SK-N-SH (cell line): ENCODE results near the gene CPT1B. TPM values are rescaled to one million over a fixed set of nuclear protein-coding genes. Genes with fewer than 3 reads are reported as not detected.

Source experiments
- CTCF ChIA-PET: fragments of 300-600, 350-600 bp; formaldehyde crosslinking; extraction: SDS; loops from one replicate; lab custom pipeline; 2021; lab: Yijun Ruan, JAX
- POLR2A ChIA-PET: fragments of 350-600 bp; sonication (Branson Sonifier 250); formaldehyde crosslinking; extraction: SDS; loops from one replicate; lab custom pipeline; 2020; ENCODE audit warnings: antibody characterized with exemption, inconsistent platforms; lab: Yijun Ruan, JAX
- DNase-seq: peaks from one replicate; pipeline ENCODE4 v3.0.0; 2012
- H2AFZ ChIP-seq: fragments of 200-600 bp; sonication (generic); 2 replicates; pipeline ENCODE4 v1.8.1; 2016; ENCODE audit warnings: antibody characterized with exemption, mild to moderate bottlenecking, low read depth
- H3F3A ChIP-seq: fragments of 200-600 bp; sonication (generic); replicated peaks from 2 replicates; pipeline ENCODE3; 2016; ENCODE audit warnings: antibody characterized with exemption, mild to moderate bottlenecking; ENCODE audit not compliant: insufficient read depth
- H3K27ac ChIP-seq, 2 experiments: fragments of 200-500 bp in 1 of 2; fragments of 200-600 bp in 1 of 2; sonication (Bioruptor generic) in 1 of 2; sonication (generic), shearing (Covaris generic) in 1 of 2; 2 replicates each; pipeline versions ENCODE4 v1.5.1 to v1.6.1; 2014 to 2016; ENCODE audit warnings: low read depth in 2 of 2, inconsistent platforms in 1 of 2, low read length in 1 of 2, mild to moderate bottlenecking in 1 of 2, mixed read lengths in 1 of 2
- H3K27me3 ChIP-seq: fragments of 200-600 bp; sonication (generic), shearing (Covaris generic); 2 replicates; pipeline ENCODE4 v1.6.1; 2016; ENCODE audit warnings: mixed run types; ENCODE audit not compliant: insufficient read depth
- H3K36me3 ChIP-seq, 2 experiments: fragments of 200-500 bp in 1 of 2; fragments of 200-600 bp in 1 of 2; sonication (Bioruptor generic) in 1 of 2; sonication (generic) in 1 of 2; replicated peaks in 1 of 2; 2 replicates each; pipeline versions ENCODE3 to v1.5.1; 2014 to 2016; ENCODE audit warnings: low read length in 1 of 2, mild to moderate bottlenecking in 1 of 2; ENCODE audit not compliant: insufficient read depth in 2 of 2, control insufficient read depth in 1 of 2
- H3K4me1 ChIP-seq, 2 experiments: fragments of 200-500 bp in 1 of 2; fragments of 200-600 bp in 1 of 2; sonication (Bioruptor generic) in 1 of 2; sonication (generic), shearing (Covaris generic) in 1 of 2; 2 replicates each; pipeline versions ENCODE4 v1.5.1 to v1.6.1; 2014 to 2016; ENCODE audit warnings: low read depth in 1 of 2, low read length in 1 of 2, mixed run types in 1 of 2; ENCODE audit not compliant: insufficient read depth in 2 of 2, control insufficient read depth in 1 of 2
- H3K4me2 ChIP-seq: fragments of 200-600 bp; sonication (generic), shearing (Covaris generic); 2 replicates; pipeline ENCODE4 v1.6.1; 2017; ENCODE audit warnings: mixed run types
- H3K4me3 ChIP-seq, 2 experiments: fragments of 200-500 bp in 1 of 2; fragments of 200-600 bp in 1 of 2; sonication (Bioruptor generic) in 1 of 2; sonication (generic), shearing (Covaris generic) in 1 of 2; 2 replicates each; pipeline versions ENCODE4 v1.5.1 to v1.8.1; 2014 to 2016; ENCODE audit warnings: low read depth in 2 of 2, inconsistent platforms in 1 of 2, low read length in 1 of 2, mild to moderate bottlenecking in 1 of 2, mixed read lengths in 1 of 2, moderate library complexity in 1 of 2
- H3K79me2 ChIP-seq: fragments of 200-600 bp; sonication (generic); 2 replicates; pipeline ENCODE4 v1.8.1; 2017; ENCODE audit warnings: mild to moderate bottlenecking; ENCODE audit not compliant: insufficient read depth
- H3K9ac ChIP-seq: fragments of 200-600 bp; sonication (generic); 2 replicates; pipeline ENCODE4 v1.6.1; 2017; ENCODE audit warnings: mixed run types
- H3K9me2 ChIP-seq: fragments of 200-600 bp; sonication (generic); 2 replicates; pipeline ENCODE4 v1.6.1; 2017; ENCODE audit warnings: mixed run types
- H3K9me3 ChIP-seq: fragments of 200-600 bp; sonication (generic); 2 replicates; pipeline ENCODE4 v1.6.1; 2017; ENCODE audit warnings: mixed run types, mild to moderate bottlenecking, moderate library complexity
- H4K20me1 ChIP-seq: fragments of 200-600 bp; sonication (generic); 2 replicates; pipeline ENCODE4 v1.6.1; 2017; ENCODE audit warnings: mild to moderate bottlenecking, mixed run types; ENCODE audit not compliant: insufficient read depth
- ELF1 ChIP-seq: IDR thresholded peaks from 2 replicates; pipeline ENCODE4 v1.4.0; 2012
- FOXJ3 ChIP-seq: sonication (generic); formaldehyde crosslinking; IDR thresholded peaks from 2 replicates; pipeline ENCODE4 v1.5.1; 2020; ENCODE audit warnings: mild to moderate bottlenecking, missing genetic modification reagents
- GATA2 ChIP-seq: sonication (generic); formaldehyde crosslinking; IDR thresholded peaks from 2 replicates; pipeline ENCODE4 v1.5.0; 2020; ENCODE audit warnings: mild to moderate bottlenecking, missing genetic modification reagents
- JUND ChIP-seq: IDR thresholded peaks from 2 replicates; pipeline ENCODE4 v1.4.0; 2012
- MEF2A ChIP-seq: IDR thresholded peaks from 2 replicates; pipeline ENCODE4 v1.4.0; 2012; ENCODE audit warnings: low read depth, borderline replicate concordance
- NFIC ChIP-seq: IDR thresholded peaks from 2 replicates; pipeline ENCODE4 v1.4.0; 2012; ENCODE audit warnings: borderline replicate concordance
- NRF1 ChIP-seq: IDR thresholded peaks from 2 replicates; pipeline ENCODE4 v1.6.1; 2012; ENCODE audit warnings: low read depth, mild to moderate bottlenecking, low read length
- POLR2AphosphoS5 ChIP-seq: IDR thresholded peaks from 2 replicates; pipeline ENCODE4 v1.6.1; 2012; ENCODE audit warnings: low read depth, low read length
- RAD21 ChIP-seq: IDR thresholded peaks from 2 replicates; pipeline ENCODE4 v1.6.1; 2012; ENCODE audit warnings: mild to moderate bottlenecking, low read length
- SIN3A ChIP-seq: IDR thresholded peaks from 2 replicates; pipeline ENCODE4 v1.6.1; 2012; ENCODE audit warnings: low read depth, mild to moderate bottlenecking, low read length, moderate library complexity, borderline replicate concordance
- SMC3 ChIP-seq: IDR thresholded peaks from 2 replicates; pipeline ENCODE4 v1.6.1; 2012; ENCODE audit warnings: low read depth, low read length, improper control_type of control experiment
- TAF1 ChIP-seq: IDR thresholded peaks from 2 replicates; pipeline ENCODE4 v1.6.1; 2012; ENCODE audit warnings: low read depth, mild to moderate bottlenecking, low read length, moderate library complexity, borderline replicate concordance
- TCF12 ChIP-seq: IDR thresholded peaks from 2 replicates; pipeline ENCODE4 v1.4.0; 2012
- TEAD4 ChIP-seq: IDR thresholded peaks from 2 replicates; pipeline ENCODE4 v1.4.0; 2012; ENCODE audit warnings: mild to moderate bottlenecking, borderline replicate concordance; ENCODE audit not compliant: insufficient read depth
- WGBS: methylation state at CpG from one replicate; pipeline ENCODE4 v1.1.6; 2017; ENCODE audit warnings: low lambda C conversion rate; 5-methylcytosine and 5-hydroxymethylcytosine counted together
- polyA plus RNA-seq, 3 experiments: library from polyadenylated mRNA; depleted of rRNA; stranded (reverse); fragments of >200 nt; gene quantifications; 2 replicates each; pipeline ENCODE4 v1.2.3, GENCODE V29; 2012
- TF ChIP-seq, protein P1 (sequence below): IDR thresholded peaks from 2 replicates; pipeline ENCODE4 v1.4.0; 2012; ENCODE audit warnings: low read depth
- TF ChIP-seq, protein P2 (sequence below): IDR thresholded peaks from 2 replicates; pipeline ENCODE4; 2012
- TF ChIP-seq, protein P3 (sequence below): IDR thresholded peaks from 2 replicates; pipeline ENCODE4 v1.4.0; 2012; ENCODE audit warnings: low read depth, borderline replicate concordance
- TF ChIP-seq, protein P4 (sequence below): fragments of 150-350 bp; IDR thresholded peaks from 2 replicates; pipeline ENCODE4 v1.6.1; 2017; ENCODE audit warnings: antibody characterized with exemption, low read length, low read depth, borderline replicate concordance
- TF ChIP-seq, protein P5 (sequence below): fragments of 200-600 bp; sonication (generic); IDR thresholded peaks from 2 replicates; pipeline ENCODE4 v1.6.1; 2017; ENCODE audit warnings: antibody characterized with exemption, mild to moderate bottlenecking, moderate library complexity

CPT1B gene
- polyA plus RNA-seq, 1 of the 3 experiments (the other 2 are of a cell fraction): 33.2 TPM

DNA sequence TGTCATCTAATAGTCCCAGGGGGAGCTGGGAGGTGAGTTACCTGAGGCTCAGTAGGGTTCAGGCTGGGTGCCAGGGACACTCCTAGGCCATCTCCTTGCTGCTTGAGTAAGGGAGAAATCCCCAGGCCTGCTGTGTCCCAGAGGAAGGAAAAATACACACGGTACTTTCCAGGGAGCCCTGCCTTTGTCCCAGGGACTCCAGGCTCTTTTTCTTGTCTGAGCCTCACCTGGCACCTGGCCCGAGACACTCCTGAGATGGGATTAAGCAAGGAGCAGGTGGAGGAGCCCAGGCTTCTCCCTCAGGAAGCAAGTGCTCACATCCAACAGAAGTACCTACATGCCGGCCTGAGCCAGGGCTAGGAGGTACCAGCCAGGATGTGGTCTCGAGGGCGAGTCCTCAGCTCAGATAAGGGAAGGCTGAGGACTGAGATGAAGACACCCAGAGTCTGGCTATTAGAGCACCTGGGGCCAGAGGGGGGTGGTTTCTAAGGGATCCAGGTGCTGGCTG is 33.4 kb downstream of the CPT1B start (continued):
- TF ChIP-seq, protein P1, sequence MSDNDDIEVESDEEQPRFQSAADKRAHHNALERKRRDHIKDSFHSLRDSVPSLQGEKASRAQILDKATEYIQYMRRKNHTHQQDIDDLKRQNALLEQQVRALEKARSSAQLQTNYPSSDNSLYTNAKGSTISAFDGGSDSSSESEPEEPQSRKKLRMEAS: no peak

DNA sequence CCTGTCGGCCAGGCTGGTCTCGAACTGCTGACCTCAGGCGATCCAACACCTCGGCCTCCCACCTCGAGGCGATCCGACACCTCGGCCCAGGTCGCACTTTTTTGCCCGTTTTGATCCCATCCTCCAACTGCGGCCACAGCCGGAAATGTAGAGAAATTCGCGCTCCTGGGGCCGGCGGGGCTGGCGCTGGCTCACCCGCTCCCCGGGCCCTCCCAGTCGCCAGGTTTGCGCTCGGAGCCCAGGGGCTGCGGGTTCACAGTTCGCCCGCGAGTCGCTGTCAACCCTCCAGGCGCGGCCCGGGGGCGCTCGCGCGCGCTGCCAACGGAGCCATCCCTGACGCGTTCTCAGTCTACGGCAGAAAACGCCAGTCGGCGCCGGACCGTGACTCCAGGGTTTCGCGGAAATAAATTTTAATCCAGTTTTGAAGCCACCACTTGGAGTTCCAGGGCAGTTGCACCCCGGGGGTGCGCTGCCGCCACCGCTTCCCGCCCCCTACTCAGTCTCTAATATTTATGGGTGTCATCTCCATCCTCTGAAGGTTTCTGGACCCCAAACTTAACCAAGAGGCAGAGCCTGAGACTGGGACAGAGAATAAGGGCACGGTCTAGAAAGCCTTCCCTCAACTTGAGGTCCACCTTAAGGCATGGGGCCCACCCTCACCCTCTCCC is 34.0 kb downstream of the CPT1B start:
- Histone ChIP-seq H3K79me2 (no peaks in the 10 kb centered on the region), H3K4me2 (no peak overlapping the region), H3K4me1 (peaks cover 6 to 9% of the 10 kb centered on the region in 2 experiments; a peak in 2 of 4 replicates), H4K20me1 (no peaks in the 10 kb centered on the region), H3K27ac (no peak overlapping the region), H3K9ac (no peak overlapping the region), H3K36me3 (no peaks in the 10 kb centered on the region), H3F3A (peaks cover 7% of the 10 kb centered on the region), H3K27me3 (no peaks in the 10 kb centered on the region), H3K4me3 (no peak overlapping the region), H3K9me2 (no peaks in the 10 kb centered on the region), H2AFZ (no peak overlapping the region), H3K9me3 (no peaks in the 10 kb centered on the region)
- ChIA-PET CTCF (interaction anchor here (1.1 to 4.9 kb wide), 4 partner anchors 8 to 19 kb away, joined by 4 to 31 read pairs (median 6); partner anchors contain the start of genes SCO2 and SYCE3), POLR2A (interaction anchor here (1.6 to 2.3 kb wide), 2 partner anchors 18 to 19 kb away, joined by 5 to 7 read pairs; partner anchors contain the start of genes SCO2 and SYCE3)
- TF ChIP-seq, protein P2, sequence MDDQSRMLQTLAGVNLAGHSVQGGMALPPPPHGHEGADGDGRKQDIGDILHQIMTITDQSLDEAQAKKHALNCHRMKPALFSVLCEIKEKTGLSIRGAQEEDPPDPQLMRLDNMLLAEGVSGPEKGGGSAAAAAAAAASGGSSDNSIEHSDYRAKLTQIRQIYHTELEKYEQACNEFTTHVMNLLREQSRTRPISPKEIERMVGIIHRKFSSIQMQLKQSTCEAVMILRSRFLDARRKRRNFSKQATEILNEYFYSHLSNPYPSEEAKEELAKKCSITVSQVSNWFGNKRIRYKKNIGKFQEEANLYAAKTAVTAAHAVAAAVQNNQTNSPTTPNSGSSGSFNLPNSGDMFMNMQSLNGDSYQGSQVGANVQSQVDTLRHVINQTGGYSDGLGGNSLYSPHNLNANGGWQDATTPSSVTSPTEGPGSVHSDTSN: no peak
- no peak for TF ChIP-seq SIN3A
- TF ChIP-seq RAD21: no peak
- TF ChIP-seq ELF1: no peak
- no peak for TF ChIP-seq POLR2AphosphoS5
- TF ChIP-seq MEF2A: no peak
- TF ChIP-seq TCF12: no peak
- TF ChIP-seq JUND: no peak
- TF ChIP-seq, protein P3, sequence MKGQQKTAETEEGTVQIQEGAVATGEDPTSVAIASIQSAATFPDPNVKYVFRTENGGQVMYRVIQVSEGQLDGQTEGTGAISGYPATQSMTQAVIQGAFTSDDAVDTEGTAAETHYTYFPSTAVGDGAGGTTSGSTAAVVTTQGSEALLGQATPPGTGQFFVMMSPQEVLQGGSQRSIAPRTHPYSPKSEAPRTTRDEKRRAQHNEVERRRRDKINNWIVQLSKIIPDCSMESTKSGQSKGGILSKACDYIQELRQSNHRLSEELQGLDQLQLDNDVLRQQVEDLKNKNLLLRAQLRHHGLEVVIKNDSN: no peak
- TF ChIP-seq NRF1: no peak
- no peak for TF ChIP-seq TEAD4
- no peak for TF ChIP-seq SMC3
- TF ChIP-seq, protein P4, sequence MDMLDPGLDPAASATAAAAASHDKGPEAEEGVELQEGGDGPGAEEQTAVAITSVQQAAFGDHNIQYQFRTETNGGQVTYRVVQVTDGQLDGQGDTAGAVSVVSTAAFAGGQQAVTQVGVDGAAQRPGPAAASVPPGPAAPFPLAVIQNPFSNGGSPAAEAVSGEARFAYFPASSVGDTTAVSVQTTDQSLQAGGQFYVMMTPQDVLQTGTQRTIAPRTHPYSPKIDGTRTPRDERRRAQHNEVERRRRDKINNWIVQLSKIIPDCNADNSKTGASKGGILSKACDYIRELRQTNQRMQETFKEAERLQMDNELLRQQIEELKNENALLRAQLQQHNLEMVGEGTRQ: no peak
- TF ChIP-seq FOXJ3 (CRISPR knock-in tag): no peak
- TF ChIP-seq TAF1: no peak
- no peak for TF ChIP-seq NFIC
- no peak for TF ChIP-seq GATA2 (CRISPR knock-in tag)
- TF ChIP-seq, protein P1: no peak
- TF ChIP-seq, protein P5, sequence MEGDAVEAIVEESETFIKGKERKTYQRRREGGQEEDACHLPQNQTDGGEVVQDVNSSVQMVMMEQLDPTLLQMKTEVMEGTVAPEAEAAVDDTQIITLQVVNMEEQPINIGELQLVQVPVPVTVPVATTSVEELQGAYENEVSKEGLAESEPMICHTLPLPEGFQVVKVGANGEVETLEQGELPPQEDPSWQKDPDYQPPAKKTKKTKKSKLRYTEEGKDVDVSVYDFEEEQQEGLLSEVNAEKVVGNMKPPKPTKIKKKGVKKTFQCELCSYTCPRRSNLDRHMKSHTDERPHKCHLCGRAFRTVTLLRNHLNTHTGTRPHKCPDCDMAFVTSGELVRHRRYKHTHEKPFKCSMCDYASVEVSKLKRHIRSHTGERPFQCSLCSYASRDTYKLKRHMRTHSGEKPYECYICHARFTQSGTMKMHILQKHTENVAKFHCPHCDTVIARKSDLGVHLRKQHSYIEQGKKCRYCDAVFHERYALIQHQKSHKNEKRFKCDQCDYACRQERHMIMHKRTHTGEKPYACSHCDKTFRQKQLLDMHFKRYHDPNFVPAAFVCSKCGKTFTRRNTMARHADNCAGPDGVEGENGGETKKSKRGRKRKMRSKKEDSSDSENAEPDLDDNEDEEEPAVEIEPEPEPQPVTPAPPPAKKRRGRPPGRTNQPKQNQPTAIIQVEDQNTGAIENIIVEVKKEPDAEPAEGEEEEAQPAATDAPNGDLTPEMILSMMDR: no peak
- WGBS: 67% methylated on average over 18 of the region's 52 CpGs
- DNase-seq: peak; percentile 83
